Measurements from ENCODE around the gene SWAP70. TPM values are rescaled to one million over a fixed set of nuclear protein-coding genes. Genes with fewer than 3 reads are reported as not detected.
"Not testable (repeated sequence)": the region's sequence is repeated elsewhere in the genome, so short reads cannot be mapped to it uniquely, and the experiment has no call there.

SWAP70 gene
- total and polyA plus RNA-seq, 2 of the 8 experiments (the other 6 are each of a cell fraction or from before 2014, with no cell fraction given): 14.8 to 37.5 TPM

DNA sequence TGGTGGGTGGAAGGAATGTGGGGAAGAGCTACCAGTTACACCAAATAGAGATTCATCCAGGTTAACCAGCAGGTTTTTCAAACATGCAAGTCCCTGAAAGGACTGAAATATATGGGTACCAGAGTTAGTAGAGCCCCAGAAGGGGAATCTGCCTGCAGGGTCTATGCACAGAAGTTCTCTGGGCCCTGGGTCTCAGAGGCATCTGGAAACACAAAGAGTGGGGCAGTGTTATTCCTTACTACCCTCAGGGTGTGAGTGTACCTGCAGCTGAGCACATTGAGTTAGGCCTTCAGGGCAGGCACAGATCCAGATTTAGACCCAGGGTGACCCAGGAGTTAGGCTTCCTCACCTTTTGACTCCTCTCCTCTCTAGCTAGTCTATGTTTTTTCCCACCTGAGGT, 43.9 kb upstream of the SWAP70 start (continued):
- no peak for TF ChIP-seq SAP30 (IDR thresholded peaks at IDR 0.05; ENCODE audit: insufficient read depth, insufficient replicate concordance, low read length)
- no peak for TF ChIP-seq SP1 (IDR thresholded peaks at IDR 0.05; ENCODE audit: low read depth, low read length)
- TF ChIP-seq TBP (IDR thresholded peaks at IDR 0.05; ENCODE audit: low read depth, low read length): no peak

DNA sequence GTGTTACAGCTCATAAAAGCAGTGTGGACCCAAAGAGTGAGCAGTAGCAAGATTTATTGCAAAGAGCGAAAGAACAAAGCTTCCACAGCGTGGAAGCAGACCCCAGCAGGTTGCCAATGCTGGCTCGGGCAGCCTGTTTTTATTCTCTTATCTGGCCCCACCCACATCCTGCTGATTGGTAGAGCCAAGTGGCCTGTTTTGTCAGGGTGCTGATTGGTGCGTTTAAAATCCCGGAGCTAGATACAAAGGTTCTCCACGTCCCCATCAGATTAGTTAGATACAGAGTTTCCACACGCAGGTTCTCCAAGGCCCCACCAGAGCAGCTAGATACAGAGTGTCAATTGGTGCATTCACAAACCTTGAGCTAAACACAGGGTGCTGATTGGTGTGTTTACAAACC, 41.5 kb upstream of the SWAP70 start:
- not testable (repeated sequence) for H2BK15ac ChIP-seq (ENCODE audit: low read length); H2AFZ ChIP-seq (ENCODE audit: low read length); H3K9ac ChIP-seq (replicated peaks in 1 of 4; ENCODE audit: extremely low read depth in 1 of 4, low read depth in 3 of 4, low read length in 3 of 4); H2BK20ac ChIP-seq (ENCODE audit: low read length); H2BK5ac ChIP-seq (ENCODE audit: low read depth, low read length); H3K14ac ChIP-seq (ENCODE audit: insufficient read length); H3K18ac ChIP-seq (ENCODE audit: extremely low read depth, low read length); H2BK120ac ChIP-seq (replicated peaks; ENCODE audit: low read depth, low read length); H2BK12ac ChIP-seq (ENCODE audit: low read depth, low read length); H4K5ac ChIP-seq (ENCODE audit: insufficient read length, low read depth, low read length); H3K4me3 ChIP-seq (ENCODE audit: extremely low read depth in 1 of 4, insufficient read depth in 2 of 4, low read depth in 3 of 4, low read length in 4 of 4); H3K79me1 ChIP-seq (ENCODE audit: low read depth, low read length); H3K23ac ChIP-seq (ENCODE audit: insufficient read length); H3K9me3 ChIP-seq (ENCODE audit: insufficient read depth in 2 of 2, low read depth in 1 of 2, low read length in 1 of 2); H3K4me2 ChIP-seq (ENCODE audit: insufficient read depth in 1 of 2, low read depth in 2 of 2, low read length in 2 of 2); H3K36me3 ChIP-seq (ENCODE audit: control insufficient read depth in 2 of 4, insufficient read depth in 4 of 4, low read length in 3 of 4); H4K91ac ChIP-seq (replicated peaks; ENCODE audit: insufficient read length, low read length); H3K56ac ChIP-seq (replicated peaks; ENCODE audit: insufficient read length, low read depth, low read length); H3K23me2 ChIP-seq (ENCODE audit: low read depth, low read length); H3K4ac ChIP-seq (replicated peaks; ENCODE audit: insufficient read length, low read depth, low read length); H3K79me2 ChIP-seq (ENCODE audit: control insufficient read depth in 1 of 2, insufficient read depth in 2 of 2, low read length in 2 of 2); H2AK5ac ChIP-seq (ENCODE audit: low read depth, low read length); FAIRE-seq; H3K27me3 ChIP-seq (replicated peaks in 1 of 4; ENCODE audit: control insufficient read depth in 3 of 4, extremely low read depth in 1 of 4, insufficient read depth in 3 of 4, low read length in 3 of 4); H4K20me1 ChIP-seq (replicated peaks in 1 of 2; ENCODE audit: control insufficient read depth in 1 of 2, insufficient read depth in 2 of 2, low read length in 2 of 2); DNase-seq (ENCODE audit: low read depth in 1 of 2, low spot score in 2 of 2); H4K8ac ChIP-seq (ENCODE audit: extremely low read depth, insufficient read depth, low read length); H3K27ac ChIP-seq (ENCODE audit: low read depth, low read length)
- ChIA-PET POLR2A (ENCODE audit: partially characterized antibody) (interaction anchor here (1.1 to 1.3 kb wide), 2 partner anchors 9 to 49 kb away, joined by 3 to 4 read pairs; partner anchors contain the start of gene WEE1), CTCF (ENCODE audit: partially characterized antibody) (interaction anchor here (1.5 to 1.6 kb wide), 2 partner anchors 9 to 116 kb away, joined by 4 to 12 read pairs; no protein-coding TSS in a partner anchor)
- 92% methylated on average over 7 of the region's 7 CpGs; no CpG with 5 or more reads in 1 of the 2 experiments for whole genome bisulfite sequencing, 2 experiments (ENCODE audit: extremely low coverage in 1 of 2, insufficient coverage in 1 of 2, insufficient read length in 1 of 2, insufficient replicate concordance in 2 of 2, low coverage in 1 of 2, low lambda C conversion rate in 2 of 2, missing lambda C conversion rate in 1 of 2)
- H3K4me1 ChIP-seq (replicated peaks in 1 of 4; ENCODE audit: control insufficient read depth in 3 of 4, insufficient read depth in 4 of 4, low read length in 3 of 4): peaks cover 2 to 21% (median 15%) of the 10 kb centered on the region in 4 experiments; a peak in 5 of 7 replicates
